Mucosa of descending colon (tissue), 3 donors: ENCODE measurements around the gene ARRB1. TPM values are rescaled to one million over a fixed set of nuclear protein-coding genes. Genes with fewer than 3 reads are reported as not detected.
"Not testable (repeated sequence)": the region's sequence is repeated elsewhere in the genome, so short reads cannot be mapped to it uniquely, and the experiment has no call there.

ENCODE experiments used
- ATAC-seq: fragments of 200-7000 bp; cut with Tn5 transposase; one replicate; pipeline ENCODE4 v1.9.1; 2020; ENCODE audit warnings: mild to moderate bottlenecking, moderate library complexity
- DNase-seq, 3 donors: peaks; one replicate each; pipeline ENCODE4 v3.0.0-alpha.2; 2020
- H3K36me3 ChIP-seq: fragments of 200-600 bp; one replicate; pipeline ENCODE4 v1.8.0; 2021; ENCODE audit warnings: low read depth, mild to moderate bottlenecking
- H3K4me1 ChIP-seq: fragments of 200-600 bp; one replicate; pipeline ENCODE4 v1.8.0; 2021; ENCODE audit warnings: low read depth, mild to moderate bottlenecking
- H3K4me3 ChIP-seq: fragments of 200-600 bp; one replicate; pipeline ENCODE4 v1.8.0; 2021; ENCODE audit warnings: mild to moderate bottlenecking
- H3K9me3 ChIP-seq: fragments of 200-600 bp; one replicate; pipeline ENCODE4 v1.8.0; 2021; ENCODE audit warnings: mild to moderate bottlenecking
- intact Hi-C, 2 donors: fragments of 100-400 bp; cut with DNase I in 1 of 2; cut with micrococcal nuclease in 1 of 2; formaldehyde crosslinking; loops; one replicate each; pipeline versions ENCODE4 v1.11.0 to v1.11.1; 2022; cut with DNase I, micrococcal nuclease
- total RNA-seq, 3 donors: library from RNA; stranded (reverse); fragmentation: NEBNext Ultra II Directional in 2 of 3; extraction: Animal tissue kit (Norgen Biotek cat#: 25700) in 2 of 3; gene quantifications; one replicate each; pipeline versions ENCODE4 v1.2.1 to v1.2.4, GENCODE V29; 2021 to 2023
- TF ChIP-seq, protein P1 (sequence below): fragments of 200-600 bp; IDR thresholded peaks from one replicate; pipeline ENCODE4 v1.8.0; 2022; ENCODE audit warnings: antibody characterized with exemption, mild to moderate bottlenecking
- donor health status: DM: no; HTN: no; CAD: no; lungs with moderate emphysema.
- donor health status: DM: no; HTN: no; CAD: no.
- donor health status: DM: no; HTN: yes; CAD: no.

The ARRB1 gene
- total RNA-seq, 3 donors from 2014 or later, result 76.7 to 128 (median 121) TPM

DNA sequence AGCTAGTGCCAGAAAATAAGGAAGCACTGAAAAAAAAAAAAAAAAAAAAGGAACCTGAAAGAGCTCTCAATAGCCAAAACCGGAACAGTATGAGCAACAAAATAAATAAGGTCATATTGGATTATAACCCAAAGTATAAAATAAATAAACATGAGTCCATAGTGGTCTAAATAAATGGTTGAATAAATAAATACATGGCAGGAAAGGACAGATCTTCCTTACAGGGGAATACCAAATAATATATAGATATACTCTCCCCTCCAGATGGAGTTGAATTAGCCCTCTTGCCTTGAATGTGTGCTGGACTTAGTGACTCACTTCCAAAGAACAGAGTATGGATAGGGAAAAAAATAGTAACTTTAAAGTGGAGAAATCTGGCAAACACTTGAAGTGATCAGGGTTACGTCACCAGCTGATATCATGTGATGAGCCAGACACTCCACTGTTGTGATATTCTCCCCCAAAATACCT, 14.3 kb upstream of the ARRB1 start:
- TF ChIP-seq, protein P1, sequence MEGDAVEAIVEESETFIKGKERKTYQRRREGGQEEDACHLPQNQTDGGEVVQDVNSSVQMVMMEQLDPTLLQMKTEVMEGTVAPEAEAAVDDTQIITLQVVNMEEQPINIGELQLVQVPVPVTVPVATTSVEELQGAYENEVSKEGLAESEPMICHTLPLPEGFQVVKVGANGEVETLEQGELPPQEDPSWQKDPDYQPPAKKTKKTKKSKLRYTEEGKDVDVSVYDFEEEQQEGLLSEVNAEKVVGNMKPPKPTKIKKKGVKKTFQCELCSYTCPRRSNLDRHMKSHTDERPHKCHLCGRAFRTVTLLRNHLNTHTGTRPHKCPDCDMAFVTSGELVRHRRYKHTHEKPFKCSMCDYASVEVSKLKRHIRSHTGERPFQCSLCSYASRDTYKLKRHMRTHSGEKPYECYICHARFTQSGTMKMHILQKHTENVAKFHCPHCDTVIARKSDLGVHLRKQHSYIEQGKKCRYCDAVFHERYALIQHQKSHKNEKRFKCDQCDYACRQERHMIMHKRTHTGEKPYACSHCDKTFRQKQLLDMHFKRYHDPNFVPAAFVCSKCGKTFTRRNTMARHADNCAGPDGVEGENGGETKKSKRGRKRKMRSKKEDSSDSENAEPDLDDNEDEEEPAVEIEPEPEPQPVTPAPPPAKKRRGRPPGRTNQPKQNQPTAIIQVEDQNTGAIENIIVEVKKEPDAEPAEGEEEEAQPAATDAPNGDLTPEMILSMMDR, result no peak
- Histone ChIP-seq H3K4me1 (no peaks in the 10 kb centered on the region), H3K9me3 (no peaks in the 10 kb centered on the region), H3K4me3 (no peak overlapping the region), H3K36me3 (no peaks in the 10 kb centered on the region)
- intact Hi-C loops, result no loop called here
- DNase-seq (no peak), ATAC-seq (no peak)

DNA sequence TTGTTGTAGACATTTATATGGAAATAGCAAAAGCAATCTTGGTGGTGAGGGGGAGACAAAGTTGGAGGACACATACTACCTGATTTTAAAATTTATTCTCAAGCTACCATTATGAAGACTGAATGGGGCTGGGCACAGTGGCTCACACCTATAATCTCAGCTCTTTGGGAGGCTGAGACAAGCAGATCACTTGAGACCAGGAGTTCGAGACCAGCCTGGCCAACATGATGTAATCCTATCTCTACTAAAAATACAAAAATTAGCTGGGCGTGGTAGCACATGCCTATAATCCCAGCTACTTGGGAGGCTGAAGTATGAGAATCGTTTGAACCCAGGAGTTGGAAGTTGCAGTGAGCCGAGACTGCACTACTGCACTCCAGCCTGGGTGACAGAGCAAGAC, 10.8 kb upstream of the ARRB1 start:
- ATAC-seq, H3K9me3 ChIP-seq, H3K4me3 ChIP-seq, intact Hi-C loops, H3K4me1 ChIP-seq, DNase-seq, H3K36me3 ChIP-seq: not testable (repeated sequence)

DNA sequence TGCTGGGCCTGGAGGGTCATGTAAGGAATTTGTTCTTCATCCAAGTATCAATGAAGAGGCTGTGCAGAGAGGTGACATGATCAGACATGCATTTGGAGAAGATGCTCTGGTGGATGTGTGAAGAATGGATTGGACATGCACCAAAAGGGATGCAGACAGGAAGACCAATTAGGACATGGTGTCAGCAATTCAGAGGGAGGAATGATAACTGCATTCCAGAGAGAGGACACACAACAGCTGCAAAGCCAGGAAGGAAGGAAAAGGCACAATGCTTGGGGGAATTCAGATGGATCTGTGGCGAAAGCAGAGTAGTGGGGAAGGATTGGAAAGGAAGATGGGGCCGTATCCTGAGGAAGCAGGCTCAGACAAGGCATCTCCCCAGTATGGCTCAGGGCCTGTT, 5.2 kb upstream of the ARRB1 start:
- no peak overlapping the region for H3K4me3 ChIP-seq
- DNase-seq, result no peak
- peaks cover 7% of the 10 kb centered on the region for H3K4me1 ChIP-seq
- TF ChIP-seq, protein P1, result no peak
- no peaks in the 10 kb centered on the region for H3K36me3 ChIP-seq
- ATAC-seq, result no peak
- H3K9me3 ChIP-seq, result no peaks in the 10 kb centered on the region
- intact Hi-C loops, result no loop called here

DNA sequence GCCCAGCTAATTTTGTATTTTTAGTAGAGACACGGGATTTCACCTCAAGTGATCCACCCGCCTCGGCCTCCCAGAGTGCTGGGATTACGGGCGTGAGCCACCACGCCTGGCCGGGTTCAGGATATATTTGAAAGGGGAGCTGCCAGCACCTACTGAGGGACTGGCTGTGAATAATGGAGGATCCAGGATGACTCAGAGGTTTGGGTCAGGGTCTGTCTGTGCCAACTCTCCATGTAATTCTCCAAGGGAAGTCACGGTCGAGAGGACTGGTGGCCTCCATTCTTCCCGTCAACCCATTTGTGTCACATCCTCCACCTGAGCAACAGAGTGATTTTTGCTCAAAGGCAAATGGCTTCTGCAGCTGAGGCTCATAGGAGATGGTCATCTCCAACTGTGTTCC, 3.6 kb upstream of the ARRB1 start:
- Histone ChIP-seq H3K36me3 (no peaks in the 10 kb centered on the region), H3K4me3 (no peak overlapping the region), H3K4me1 (peaks cover 8% of the 10 kb centered on the region), H3K9me3 (no peaks in the 10 kb centered on the region)
- intact Hi-C loops, result no loop called here
- no peak for ATAC-seq
- DNase-seq, result peak in 1 of 3 donors; percentile 18
- TF ChIP-seq, protein P1, result no peak

DNA sequence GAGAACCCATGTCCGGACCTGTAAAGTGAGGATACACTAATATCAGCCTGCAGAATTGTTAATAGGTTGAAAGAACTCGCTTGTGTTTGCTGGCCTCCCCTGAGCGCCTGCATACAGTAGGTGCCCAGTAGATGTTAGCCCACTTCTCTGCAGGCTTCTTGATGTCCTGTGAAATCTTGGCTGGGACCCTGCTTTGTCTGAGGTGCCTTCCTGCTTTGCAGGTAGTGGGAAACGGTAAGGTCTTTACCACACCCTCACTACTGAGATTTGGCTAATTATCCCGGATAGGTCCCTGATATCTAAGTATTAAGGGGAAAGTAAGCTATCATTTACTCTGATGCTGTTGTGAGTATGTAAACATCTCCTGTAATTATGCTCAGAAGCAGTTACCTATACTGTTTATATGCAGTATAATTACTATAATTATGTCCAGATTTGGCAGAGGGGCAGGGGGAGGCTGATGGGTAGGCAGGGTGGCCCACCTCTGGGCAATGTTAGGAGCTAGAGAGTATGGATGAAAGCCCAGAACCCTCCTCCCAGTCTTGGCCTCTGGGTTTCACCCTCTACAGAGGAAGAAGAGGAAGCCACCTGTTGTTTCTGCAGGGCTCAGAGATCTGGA, 1.2 kb upstream of the ARRB1 start:
- TF ChIP-seq, protein P1, result no peak
- H3K4me3 ChIP-seq, result peak overlapping the region; percentile 68
- ATAC-seq (no peak), DNase-seq (peak in 1 of 3 donors; percentile 25)
- H3K36me3 ChIP-seq, result no peaks in the 10 kb centered on the region
- intact Hi-C loops, result no loop called here
- H3K9me3 ChIP-seq, result no peaks in the 10 kb centered on the region
- peaks cover 32% of the 10 kb centered on the region for H3K4me1 ChIP-seq

DNA sequence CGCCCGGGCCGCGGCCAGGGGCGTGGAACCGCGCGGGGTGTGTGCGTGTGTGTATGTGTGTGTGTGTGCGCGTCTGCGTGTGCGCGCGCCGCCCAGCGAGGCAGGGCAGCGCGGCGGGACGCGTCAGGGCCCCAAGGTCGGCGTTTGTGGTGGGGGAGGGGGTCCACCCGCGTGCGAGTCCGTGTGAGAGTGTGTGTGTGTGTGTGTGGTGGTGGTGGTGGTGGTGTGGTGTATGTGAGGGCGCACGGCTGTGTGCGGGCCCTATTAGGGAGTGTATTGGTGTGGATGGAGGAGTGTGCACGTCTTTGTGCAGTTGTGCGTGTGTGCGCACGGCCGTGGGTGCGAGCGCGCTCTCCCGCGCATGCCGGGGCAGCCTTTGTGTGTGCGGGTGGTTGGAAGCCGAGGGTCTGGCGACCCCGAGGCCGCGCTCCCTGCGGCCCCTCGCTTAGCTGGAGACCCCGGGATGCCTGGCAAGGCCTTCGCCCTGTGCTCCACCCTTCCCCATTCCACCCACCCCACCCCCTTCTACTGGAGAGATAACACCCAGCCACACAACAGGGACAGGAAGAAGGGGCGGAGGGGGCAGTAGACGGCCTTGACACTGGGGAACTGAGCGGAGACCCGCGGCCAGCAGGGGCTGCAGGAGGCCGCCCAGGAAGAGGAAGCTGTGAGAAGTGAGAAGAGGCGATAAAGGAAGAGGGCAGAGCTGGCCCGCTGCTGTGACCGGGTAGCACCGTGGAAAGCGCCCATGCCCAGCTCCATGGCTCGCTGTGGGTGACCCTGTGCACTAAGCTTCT, 528 bp upstream of the ARRB1 start:
- Histone ChIP-seq H3K36me3 (no peaks in the 10 kb centered on the region), H3K4me1 (peaks cover 39% of the 10 kb centered on the region), H3K9me3 (no peaks in the 10 kb centered on the region), H3K4me3 (peak overlapping the region; percentile 68)
- intact Hi-C loops, result no loop called here
- ATAC-seq (peak; percentile 64), DNase-seq (peak; percentile 82 to 89 (median 85))
- TF ChIP-seq, protein P1, result no peak
